ENCODE measurements around the gene ZNF136. TPM values are rescaled to one million over a fixed set of nuclear protein-coding genes. Genes with fewer than 3 reads are reported as not detected.
A peak's percentile ranks its signal among the peaks of the same experiment; 100 is the strongest.

ZNF136 gene
- polyA plus RNA-seq (2012; ENCODE audit: insufficient read length, low read depth), result 0.77 TPM

- TF ChIP-seq FOXP2 (optimal IDR thresholded peaks at IDR 0.05; ENCODE audit: borderline replicate concordance, extremely low read depth, extremely low read length, insufficient read depth) (no peak), REST (IDR thresholded peaks at IDR 0.05; ENCODE audit: insufficient read depth in 1 of 2, low read depth in 2 of 2, low read length in 2 of 2) (no peak), SIN3A (IDR thresholded peaks at IDR 0.05; ENCODE audit: borderline replicate concordance, insufficient read depth, low read length) (0 out of 2 replicates have a peak, but pooled peaks have one; percentile 47), POLR2AphosphoS5 (IDR thresholded peaks at IDR 0.05; ENCODE audit: low read depth, low read length) (peak; percentile 79; the same call in 1 of the 2 replicates)
These were observed at the start of gene ZNF136 for GRCh38 chr19:12162882-12163806. Gene ZNF136, plus strand, starts transcription at chr19:12163096. Its CDS starts 108 bp downstream, at chr19:12163204.

- TF ChIP-seq TAF1 (IDR thresholded peaks at IDR 0.05; ENCODE audit: borderline replicate concordance, insufficient read depth, low read length) (no peak), SIN3A (IDR thresholded peaks at IDR 0.05; ENCODE audit: borderline replicate concordance, insufficient read depth, low read length) (no peak), POLR2AphosphoS5 (IDR thresholded peaks at IDR 0.05; ENCODE audit: low read depth, low read length) (no peak)
These were observed 49.8 kb upstream of the ZNF136 start for GRCh38 chr19:12113121-12113520.

GRCh38 chr19:12117201-12117970, 45.5 kb upstream of the ZNF136 start:
- TF ChIP-seq REST (IDR thresholded peaks at IDR 0.05; ENCODE audit: insufficient read depth in 1 of 2, low read depth in 2 of 2, low read length in 2 of 2), result no peak
- TF ChIP-seq FOXP2 (optimal IDR thresholded peaks at IDR 0.05; ENCODE audit: borderline replicate concordance, extremely low read depth, extremely low read length, insufficient read depth), result no peak
- TF ChIP-seq POLR2AphosphoS5 (IDR thresholded peaks at IDR 0.05; ENCODE audit: low read depth, low read length), result no peak
- no peak for TF ChIP-seq TAF1 (IDR thresholded peaks at IDR 0.05; ENCODE audit: borderline replicate concordance, insufficient read depth, low read length)
- TF ChIP-seq SIN3A (IDR thresholded peaks at IDR 0.05; ENCODE audit: borderline replicate concordance, insufficient read depth, low read length), result no peak

- no peak for TF ChIP-seq POLR2AphosphoS5 (IDR thresholded peaks at IDR 0.05; ENCODE audit: low read depth, low read length)
- TF ChIP-seq REST (IDR thresholded peaks at IDR 0.05; ENCODE audit: insufficient read depth in 1 of 2, low read depth in 2 of 2, low read length in 2 of 2), result no peak
- TF ChIP-seq SIN3A (IDR thresholded peaks at IDR 0.05; ENCODE audit: borderline replicate concordance, insufficient read depth, low read length), result no peak
- TF ChIP-seq TAF1 (IDR thresholded peaks at IDR 0.05; ENCODE audit: borderline replicate concordance, insufficient read depth, low read length), result no peak
- TF ChIP-seq FOXP2 (optimal IDR thresholded peaks at IDR 0.05; ENCODE audit: borderline replicate concordance, extremely low read depth, extremely low read length, insufficient read depth), result no peak
These were observed 36.2 kb upstream of the ZNF136 start for GRCh38 chr19:12126707-12127106.

- TF ChIP-seq TAF1 (IDR thresholded peaks at IDR 0.05; ENCODE audit: borderline replicate concordance, insufficient read depth, low read length) (no peak), REST (IDR thresholded peaks at IDR 0.05; ENCODE audit: insufficient read depth in 1 of 2, low read depth in 2 of 2, low read length in 2 of 2) (no peak), FOXP2 (optimal IDR thresholded peaks at IDR 0.05; ENCODE audit: borderline replicate concordance, extremely low read depth, extremely low read length, insufficient read depth) (no peak), POLR2AphosphoS5 (IDR thresholded peaks at IDR 0.05; ENCODE audit: low read depth, low read length) (no peak), SIN3A (IDR thresholded peaks at IDR 0.05; ENCODE audit: borderline replicate concordance, insufficient read depth, low read length) (no peak)
These were observed 29.8 kb upstream of the ZNF136 start for GRCh38 chr19:12133069-12133468.

All from PFSK-1 (cell line).